T-helper 1 cell treated with Interleukin-12 subunit alpha and Interleukin-12 subunit beta and Interleukin-4 antibody, amounts not matched to agents 30 μg/mL and 1 μg/mL, for 36 hours (primary cell): ENCODE data around the gene SLC13A3.

Source experiments
- H3K27ac Mint-ChIP-seq: one replicate; pipeline ENCODE4 v1.8.0; 2021; ENCODE audit warnings: mild to moderate bottlenecking, mixed read lengths
- H3K27me3 Mint-ChIP-seq: one replicate; pipeline ENCODE4 v1.8.0; 2021; ENCODE audit warnings: low read depth, mixed read lengths
- H3K36me3 Mint-ChIP-seq: one replicate; pipeline ENCODE4 v1.8.0; 2021; ENCODE audit warnings: low read depth, mixed read lengths
- H3K4me1 Mint-ChIP-seq: one replicate; pipeline ENCODE4 v1.8.0; 2021; ENCODE audit warnings: low read depth, mixed read lengths
- H3K4me3 Mint-ChIP-seq: one replicate; pipeline ENCODE4 v1.8.0; 2021; ENCODE audit warnings: mild to moderate bottlenecking, moderate library complexity, mixed read lengths
- H3K9me3 Mint-ChIP-seq: one replicate; pipeline ENCODE4 v1.8.0; 2021; ENCODE audit warnings: mixed read lengths

The SLC13A3 gene

GRCh38 chr20:46601603-46602122 lies 49.6 kb downstream of the SLC13A3 start:
- H3K27me3 Mint-ChIP-seq: peaks cover 8% of the 10 kb centered on the region
- H3K9me3 Mint-ChIP-seq: no peaks in the 10 kb centered on the region
- peak overlapping the region; percentile 10 for H3K27ac Mint-ChIP-seq
- H3K4me3 Mint-ChIP-seq: no peak overlapping the region
- H3K36me3 Mint-ChIP-seq: no peaks in the 10 kb centered on the region
- peaks cover 16% of the 10 kb centered on the region for H3K4me1 Mint-ChIP-seq

DNA sequence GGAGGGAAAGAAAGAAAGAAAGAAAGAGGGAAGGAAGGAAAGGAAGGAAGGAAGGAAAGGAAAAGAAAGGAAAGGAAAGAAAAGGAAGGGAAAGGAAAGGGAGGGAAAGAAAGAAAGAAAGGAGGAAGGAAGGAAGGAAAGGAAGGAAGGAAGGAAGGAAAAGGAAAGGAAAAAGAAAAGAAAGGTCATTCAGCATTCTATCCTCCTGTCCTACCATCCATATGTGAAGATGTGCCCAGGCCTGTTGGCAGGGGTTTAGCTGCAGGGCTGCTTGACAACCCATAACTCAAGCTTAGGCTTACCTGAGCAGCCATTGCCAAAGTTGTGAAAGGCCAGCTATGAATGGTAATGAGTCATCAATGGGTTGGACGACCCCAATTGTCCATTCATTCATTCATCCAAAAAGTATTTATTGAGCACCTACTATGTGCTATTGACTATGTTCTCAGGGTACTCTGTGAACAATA lies 50.9 kb downstream of the SLC13A3 start:
- Mint-ChIP-seq H3K27me3 (peaks cover 19% of the 10 kb centered on the region), H3K36me3 (no peaks in the 10 kb centered on the region), H3K4me1 (peaks cover 16% of the 10 kb centered on the region), H3K9me3 (no peaks in the 10 kb centered on the region), H3K27ac (no peak overlapping the region), H3K4me3 (no peak overlapping the region)

DNA sequence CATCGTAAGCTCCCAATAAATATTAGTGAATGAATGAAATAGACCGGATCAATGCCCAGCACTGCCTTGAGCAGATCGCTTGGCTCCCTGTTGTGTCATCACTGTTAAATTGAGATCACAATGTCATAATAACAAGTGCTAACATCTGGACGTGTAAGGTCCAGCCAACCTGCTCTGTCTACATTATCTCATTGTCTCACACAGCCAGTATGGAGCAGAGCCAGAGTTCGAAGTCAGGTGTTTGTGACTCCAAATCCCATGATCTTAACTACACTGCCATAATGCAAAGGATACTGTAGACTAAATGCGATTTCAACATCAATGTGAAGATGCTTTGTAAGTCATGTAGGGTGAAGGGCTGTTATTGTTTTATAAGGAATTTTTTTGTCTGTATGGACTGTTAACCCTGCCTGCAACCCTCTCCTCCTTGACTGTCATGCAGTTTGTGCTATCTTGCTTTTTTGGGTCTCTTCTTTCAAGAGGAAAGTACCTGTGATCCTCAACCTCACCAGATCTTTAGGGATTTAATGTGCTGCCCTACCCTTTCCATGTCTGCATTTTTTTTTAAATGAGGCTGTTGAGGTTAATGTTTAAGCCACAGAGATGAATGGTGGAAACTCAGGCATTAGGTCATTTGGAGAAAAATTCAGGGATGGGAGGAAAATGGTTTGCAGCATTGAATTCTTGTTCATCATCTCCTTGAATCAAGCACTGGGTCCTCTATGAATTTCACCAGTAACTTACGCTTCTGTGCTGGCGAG lies 51.9 kb downstream of the SLC13A3 start:
- Mint-ChIP-seq H3K4me3 (no peak overlapping the region), H3K27ac (no peak overlapping the region), H3K27me3 (peaks cover 26% of the 10 kb centered on the region), H3K36me3 (no peaks in the 10 kb centered on the region), H3K4me1 (peaks cover 16% of the 10 kb centered on the region), H3K9me3 (no peaks in the 10 kb centered on the region)

- H3K4me3 Mint-ChIP-seq: no peak overlapping the region
- H3K27ac Mint-ChIP-seq: no peak overlapping the region
- no peaks in the 10 kb centered on the region for H3K36me3 Mint-ChIP-seq
- peaks cover 6% of the 10 kb centered on the region for H3K4me1 Mint-ChIP-seq
- peaks cover 3% of the 10 kb centered on the region for H3K9me3 Mint-ChIP-seq
- H3K27me3 Mint-ChIP-seq: peaks cover 37% of the 10 kb centered on the region
Observed at GRCh38 chr20:46595933-46596332, 55.3 kb downstream of the SLC13A3 start.

- H3K9me3 Mint-ChIP-seq: peaks cover 3% of the 10 kb centered on the region
- no peak overlapping the region for H3K4me3 Mint-ChIP-seq
- H3K27me3 Mint-ChIP-seq: peaks cover 35% of the 10 kb centered on the region
- H3K36me3 Mint-ChIP-seq: no peaks in the 10 kb centered on the region
- no peak overlapping the region for H3K27ac Mint-ChIP-seq
- H3K4me1 Mint-ChIP-seq: peaks cover 2% of the 10 kb centered on the region
Observed at GRCh38 chr20:46594725-46595124, 56.5 kb downstream of the SLC13A3 start.

GRCh38 chr20:46592580-46593362 lies 58.5 kb downstream of the SLC13A3 start:
- Mint-ChIP-seq H3K9me3 (peaks cover 3% of the 10 kb centered on the region), H3K27me3 (peaks cover 30% of the 10 kb centered on the region), H3K27ac (no peak overlapping the region), H3K36me3 (no peaks in the 10 kb centered on the region), H3K4me1 (peaks cover 11% of the 10 kb centered on the region), H3K4me3 (no peak overlapping the region)

GRCh38 chr20:46590443-46590842 lies 60.8 kb downstream of the SLC13A3 start:
- Mint-ChIP-seq H3K27me3 (peaks cover 20% of the 10 kb centered on the region), H3K9me3 (peaks cover 3% of the 10 kb centered on the region), H3K4me1 (peaks cover 11% of the 10 kb centered on the region), H3K27ac (no peak overlapping the region), H3K4me3 (no peak overlapping the region), H3K36me3 (no peaks in the 10 kb centered on the region)

- Mint-ChIP-seq H3K27me3 (peaks cover 9% of the 10 kb centered on the region), H3K4me3 (no peak overlapping the region), H3K9me3 (peaks cover 3% of the 10 kb centered on the region), H3K4me1 (peaks cover 11% of the 10 kb centered on the region), H3K27ac (peak overlapping the region; percentile 32), H3K36me3 (no peaks in the 10 kb centered on the region)
Observed at GRCh38 chr20:46588532-46589511, 62.4 kb downstream of the SLC13A3 start.

DNA sequence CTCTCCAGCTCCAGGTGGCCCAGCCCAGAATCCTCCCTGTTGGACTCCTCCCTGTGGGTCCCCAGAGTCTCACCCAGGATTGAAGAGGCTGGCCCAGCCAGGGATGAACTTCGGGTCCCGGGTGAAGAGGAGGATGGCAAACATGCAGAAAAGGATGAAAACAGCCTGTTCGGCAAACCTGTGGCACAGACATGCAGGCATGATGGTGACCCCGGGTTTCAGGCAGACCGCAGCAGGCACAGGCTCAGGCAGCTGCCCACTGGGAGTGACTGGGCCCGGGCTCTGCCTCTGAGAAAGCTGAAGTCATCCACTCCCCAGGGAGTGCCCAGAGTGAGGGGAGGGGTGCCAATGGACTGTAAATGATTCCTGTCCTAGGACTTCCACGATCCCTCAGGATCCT lies 63.3 kb downstream of the SLC13A3 start:
- Mint-ChIP-seq H3K27ac (no peak overlapping the region), H3K4me3 (no peak overlapping the region), H3K27me3 (peaks cover 7% of the 10 kb centered on the region), H3K9me3 (peaks cover 1% of the 10 kb centered on the region), H3K4me1 (peaks cover 11% of the 10 kb centered on the region), H3K36me3 (no peaks in the 10 kb centered on the region)

- H3K4me3 Mint-ChIP-seq: no peak overlapping the region
- H3K36me3 Mint-ChIP-seq: no peaks in the 10 kb centered on the region
- peaks cover 9% of the 10 kb centered on the region for H3K4me1 Mint-ChIP-seq
- no peak overlapping the region for H3K27ac Mint-ChIP-seq
- H3K9me3 Mint-ChIP-seq: no peaks in the 10 kb centered on the region
- H3K27me3 Mint-ChIP-seq: peaks cover 1% of the 10 kb centered on the region
Observed at GRCh38 chr20:46586724-46587123, 64.5 kb downstream of the SLC13A3 start.

- no peaks in the 10 kb centered on the region for H3K36me3 Mint-ChIP-seq
- H3K4me1 Mint-ChIP-seq: peaks cover 8% of the 10 kb centered on the region
- H3K4me3 Mint-ChIP-seq: no peak overlapping the region
- no peaks in the 10 kb centered on the region for H3K9me3 Mint-ChIP-seq
- H3K27me3 Mint-ChIP-seq: peaks cover 8% of the 10 kb centered on the region
- no peak overlapping the region for H3K27ac Mint-ChIP-seq
Observed at GRCh38 chr20:46584508-46584907, 66.8 kb downstream of the SLC13A3 start.

DNA sequence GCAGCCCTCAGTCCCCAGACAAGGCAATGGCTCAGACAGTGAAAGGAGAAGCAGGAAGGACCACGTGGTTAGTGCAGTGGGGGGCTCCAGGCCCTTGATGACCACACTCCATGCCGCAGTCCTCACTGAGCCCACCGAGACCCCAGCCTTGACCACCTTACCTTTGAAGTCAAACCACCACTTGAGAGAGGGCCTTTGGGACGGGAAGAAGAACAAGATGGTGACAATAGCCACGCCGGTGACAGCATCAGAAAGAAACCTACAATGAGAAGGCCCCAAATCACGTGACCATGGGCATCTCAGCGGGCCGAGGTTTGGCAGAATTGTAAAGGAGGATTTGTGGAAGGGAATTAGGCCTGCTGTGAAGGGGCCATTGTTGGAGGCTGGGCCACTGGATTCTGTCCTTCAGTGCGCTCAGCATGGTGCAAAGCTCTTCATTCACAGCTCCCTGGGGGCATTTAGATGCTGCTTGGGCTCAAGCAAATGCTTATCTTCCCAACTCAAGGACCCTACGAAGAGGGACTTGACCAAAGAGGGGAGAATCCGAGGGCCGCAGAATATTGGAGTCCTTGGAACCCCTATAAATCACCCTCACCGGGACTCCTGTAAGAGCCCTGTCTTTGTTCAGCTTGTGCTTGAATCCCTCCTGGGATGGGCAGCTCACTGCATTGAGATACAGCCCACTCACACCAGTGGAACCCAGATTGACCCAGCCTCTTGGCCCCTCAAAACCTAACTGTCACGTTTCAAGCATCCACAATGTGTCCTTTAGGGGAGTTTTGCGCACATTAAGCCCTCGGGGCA lies 67.6 kb downstream of the SLC13A3 start:
- Mint-ChIP-seq H3K4me3 (no peak overlapping the region), H3K27me3 (peaks cover 16% of the 10 kb centered on the region), H3K27ac (no peak overlapping the region), H3K36me3 (no peaks in the 10 kb centered on the region), H3K4me1 (peaks cover 2% of the 10 kb centered on the region), H3K9me3 (no peaks in the 10 kb centered on the region)

GRCh38 chr20:46582648-46583047 lies 68.6 kb downstream of the SLC13A3 start:
- H3K9me3 Mint-ChIP-seq: no peaks in the 10 kb centered on the region
- H3K36me3 Mint-ChIP-seq: no peaks in the 10 kb centered on the region
- peaks cover 19% of the 10 kb centered on the region for H3K27me3 Mint-ChIP-seq
- H3K4me1 Mint-ChIP-seq: peaks cover 2% of the 10 kb centered on the region
- no peak overlapping the region for H3K4me3 Mint-ChIP-seq
- H3K27ac Mint-ChIP-seq: no peak overlapping the region
